Measurements from ENCODE around the gene KCNK10.
A peak's percentile ranks its signal among the peaks of the same experiment; 100 is the strongest.

KCNK10 gene

DNA sequence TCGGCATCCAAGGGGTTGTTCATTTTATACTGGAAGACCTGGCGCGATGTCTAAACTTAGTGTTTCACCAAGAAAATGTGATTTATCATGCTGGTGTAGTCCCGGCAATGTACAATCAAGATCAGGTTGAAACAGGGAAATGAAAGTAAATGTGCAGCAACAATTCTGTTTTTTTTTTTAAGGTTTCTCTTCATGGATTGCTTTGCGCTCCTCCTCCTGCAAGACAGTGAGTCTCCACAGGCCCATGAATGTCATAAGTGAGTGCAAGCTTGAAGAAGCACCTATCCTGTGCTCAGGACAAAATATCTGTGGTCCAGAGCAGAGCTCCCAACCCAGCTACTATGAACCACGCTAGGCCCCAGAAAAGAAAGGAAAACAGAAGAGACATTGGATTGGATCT, 143.4 kb downstream of the KCNK10 start:
- H3K4me3 ChIP-seq (ENCODE audit: low read depth, low read length), result no peak overlapping the region
- DNase-seq (ENCODE audit: low read depth), result no peak
- TF ChIP-seq MYC (IDR thresholded peaks at IDR 0.05; ENCODE audit: low read depth, low read length) (no peak), POLR2A (IDR thresholded peaks at IDR 0.05; ENCODE audit: extremely low read depth, insufficient read length) (no peak), CTCF (IDR thresholded peaks at IDR 0.05; ENCODE audit: low read depth, low read length) (no peak)

- no peak overlapping the region for H3K4me3 ChIP-seq (ENCODE audit: low read depth, low read length)
- no peak for TF ChIP-seq MAX (IDR thresholded peaks at IDR 0.05; ENCODE audit: low read depth, low read length)
- TF ChIP-seq POLR2A (IDR thresholded peaks at IDR 0.05; ENCODE audit: extremely low read depth, insufficient read length), result no peak
- TF ChIP-seq CTCF (IDR thresholded peaks at IDR 0.05; ENCODE audit: low read depth, low read length), result no peak
- TF ChIP-seq MYC (IDR thresholded peaks at IDR 0.05; ENCODE audit: low read depth, low read length), result no peak
- DNase-seq (ENCODE audit: low read depth), result no peak
Measured at GRCh38 chr14:88170333-88170732, 152.7 kb downstream of the KCNK10 start.

- TF ChIP-seq CTCF (IDR thresholded peaks at IDR 0.05; ENCODE audit: low read depth, low read length), result peak; percentile 83
- TF ChIP-seq MYC (IDR thresholded peaks at IDR 0.05; ENCODE audit: low read depth, low read length), result no peak
- no peak for TF ChIP-seq MAX (IDR thresholded peaks at IDR 0.05; ENCODE audit: low read depth, low read length)
- H3K4me3 ChIP-seq (ENCODE audit: low read depth, low read length), result no peak overlapping the region
- peak; percentile 48 for DNase-seq (ENCODE audit: low read depth)
Measured at GRCh38 chr14:88168498-88169165, 154.4 kb downstream of the KCNK10 start.

- H3K4me3 ChIP-seq (ENCODE audit: low read depth, low read length), result no peak overlapping the region
- TF ChIP-seq MAX (IDR thresholded peaks at IDR 0.05; ENCODE audit: low read depth, low read length), result no peak
- no peak for TF ChIP-seq MYC (IDR thresholded peaks at IDR 0.05; ENCODE audit: low read depth, low read length)
- no peak for TF ChIP-seq POLR2A (IDR thresholded peaks at IDR 0.05; ENCODE audit: extremely low read depth, insufficient read length)
- TF ChIP-seq CTCF (IDR thresholded peaks at IDR 0.05; ENCODE audit: low read depth, low read length), result no peak
- no peak for DNase-seq (ENCODE audit: low read depth)
Measured at GRCh38 chr14:88168025-88168424, 155.0 kb downstream of the KCNK10 start.

GRCh38 chr14:88166616-88167015, 156.5 kb downstream of the KCNK10 start:
- no peak overlapping the region for H3K4me3 ChIP-seq (ENCODE audit: low read depth, low read length)
- TF ChIP-seq POLR2A (IDR thresholded peaks at IDR 0.05; ENCODE audit: extremely low read depth, insufficient read length) (no peak), CTCF (IDR thresholded peaks at IDR 0.05; ENCODE audit: low read depth, low read length) (no peak), MYC (IDR thresholded peaks at IDR 0.05; ENCODE audit: low read depth, low read length) (no peak), MAX (IDR thresholded peaks at IDR 0.05; ENCODE audit: low read depth, low read length) (no peak)
- DNase-seq (ENCODE audit: low read depth), result no peak
